HG03378 (cell line): ENCODE results near the gene RCBTB1.
A peak's percentile ranks its signal among the peaks of the same experiment; 100 is the strongest.

Source experiments
- ATAC-seq: cut with Tn5 transposase; IDR thresholded peaks from one replicate; pipeline ENCODE4 v1.9.1; 2021; ENCODE audit warnings: mild to moderate bottlenecking, moderate library complexity; ENCODE audit not compliant: unreplicated experiment

The RCBTB1 gene

DNA sequence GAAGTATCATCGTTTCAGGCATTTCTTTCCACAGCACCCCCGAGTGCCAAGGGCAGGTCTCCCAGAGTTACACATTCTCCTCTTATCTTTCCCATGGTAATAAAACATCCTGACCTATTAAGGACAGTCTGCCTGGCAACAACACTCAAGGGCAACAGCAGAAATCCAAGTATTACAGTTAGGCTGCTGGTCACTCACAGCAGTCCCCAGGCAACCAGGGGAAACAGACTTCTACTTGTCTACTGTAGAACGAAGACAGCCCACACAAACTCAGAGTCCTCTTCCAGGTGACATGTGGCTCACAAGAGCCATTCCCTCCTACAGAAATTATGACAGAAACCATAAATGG is 24.3 kb downstream of the RCBTB1 start:
- no peak for ATAC-seq

DNA sequence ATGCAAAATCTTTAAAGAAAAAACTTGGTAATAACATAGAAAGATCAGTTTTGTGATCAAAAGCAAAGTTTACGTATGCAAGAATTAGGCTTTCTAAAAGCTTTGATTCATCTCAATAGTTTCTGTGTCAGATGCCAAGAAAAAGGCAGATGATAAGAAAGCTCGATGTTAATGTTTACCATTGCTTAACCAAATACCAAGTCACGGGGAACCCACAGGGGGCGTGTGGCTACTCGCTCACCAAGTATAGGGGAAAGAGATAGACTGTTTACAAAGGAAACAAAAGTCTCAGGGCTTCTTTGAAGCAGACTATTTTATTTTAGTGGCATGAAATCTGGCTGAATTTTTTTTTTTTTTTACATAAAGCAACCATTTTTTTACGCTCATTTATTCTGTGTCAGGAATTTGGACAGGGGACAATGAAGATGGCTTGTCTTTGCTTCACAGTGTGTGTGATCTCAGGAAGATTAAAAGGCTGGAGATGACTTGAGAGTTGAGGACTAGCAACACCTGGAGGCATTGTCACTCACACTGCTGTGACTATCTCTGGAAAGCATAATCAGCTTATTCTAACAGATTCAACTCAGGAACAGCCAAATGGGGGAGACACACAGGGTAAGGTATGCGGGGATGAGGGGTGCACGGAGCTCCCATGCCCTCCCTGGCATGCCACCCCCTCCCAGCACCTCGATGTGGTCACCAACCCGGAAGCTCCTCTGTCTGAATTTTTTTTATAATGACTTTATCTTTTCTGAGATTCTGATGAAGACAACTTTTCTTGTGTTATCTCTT is 24.9 kb downstream of the RCBTB1 start:
- ATAC-seq, result no peak

DNA sequence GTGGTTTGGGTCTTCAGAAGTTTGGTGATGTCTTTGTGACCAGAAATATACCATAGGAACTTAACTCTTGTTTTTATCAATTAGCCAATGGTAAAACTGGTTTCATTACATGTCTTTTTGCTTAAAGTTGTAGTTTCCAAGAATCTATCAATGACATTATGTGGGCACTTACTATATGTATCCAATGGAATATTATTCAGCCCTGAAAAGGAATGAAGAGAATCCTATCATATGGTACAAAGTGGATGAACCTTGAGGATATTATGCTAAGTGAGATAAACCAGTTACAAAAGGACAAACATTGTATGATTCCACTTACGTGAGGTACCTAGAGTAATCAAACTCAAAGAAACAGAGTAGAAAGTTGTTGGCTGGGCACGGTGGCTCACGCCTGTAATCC is 26.4 kb downstream of the RCBTB1 start:
- no peak for ATAC-seq

DNA sequence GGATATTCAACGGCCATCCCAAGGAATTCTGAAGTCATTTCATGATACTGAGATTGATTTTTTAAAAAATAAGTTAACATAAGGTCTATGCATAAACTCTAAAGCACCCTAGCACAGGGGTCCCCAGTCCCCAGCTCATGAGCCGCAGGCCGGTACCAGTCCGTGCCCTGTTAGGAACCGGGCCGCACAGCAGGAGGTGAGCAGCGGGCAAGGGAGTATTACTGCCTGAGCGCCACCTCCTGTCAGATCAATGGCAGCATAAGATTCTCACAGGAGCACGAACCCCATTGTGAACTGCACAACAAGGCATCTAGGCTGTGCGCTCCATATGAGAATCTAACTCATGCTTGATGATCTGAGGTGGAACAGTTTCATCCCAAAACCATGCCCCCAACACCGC is 31.0 kb downstream of the RCBTB1 start:
- no peak for ATAC-seq

DNA sequence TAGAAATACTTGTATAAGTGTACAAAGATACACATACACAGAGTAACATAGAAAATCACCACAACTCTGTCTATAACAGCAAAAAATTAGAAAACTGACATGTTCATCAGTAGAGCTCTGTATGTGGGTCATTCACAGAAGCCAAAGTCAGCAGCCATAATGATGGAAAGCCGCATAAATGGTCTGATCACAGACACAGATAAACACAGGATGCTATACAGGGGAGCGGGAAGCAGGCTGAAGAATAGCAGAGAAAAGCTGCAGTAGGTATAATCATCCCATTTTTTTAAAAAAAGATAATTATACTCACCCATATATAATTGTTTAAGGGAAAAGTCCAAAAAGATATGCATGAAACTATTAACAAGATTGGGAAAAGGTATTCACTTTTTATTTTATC is 31.5 kb downstream of the RCBTB1 start:
- ATAC-seq, result no peak

DNA sequence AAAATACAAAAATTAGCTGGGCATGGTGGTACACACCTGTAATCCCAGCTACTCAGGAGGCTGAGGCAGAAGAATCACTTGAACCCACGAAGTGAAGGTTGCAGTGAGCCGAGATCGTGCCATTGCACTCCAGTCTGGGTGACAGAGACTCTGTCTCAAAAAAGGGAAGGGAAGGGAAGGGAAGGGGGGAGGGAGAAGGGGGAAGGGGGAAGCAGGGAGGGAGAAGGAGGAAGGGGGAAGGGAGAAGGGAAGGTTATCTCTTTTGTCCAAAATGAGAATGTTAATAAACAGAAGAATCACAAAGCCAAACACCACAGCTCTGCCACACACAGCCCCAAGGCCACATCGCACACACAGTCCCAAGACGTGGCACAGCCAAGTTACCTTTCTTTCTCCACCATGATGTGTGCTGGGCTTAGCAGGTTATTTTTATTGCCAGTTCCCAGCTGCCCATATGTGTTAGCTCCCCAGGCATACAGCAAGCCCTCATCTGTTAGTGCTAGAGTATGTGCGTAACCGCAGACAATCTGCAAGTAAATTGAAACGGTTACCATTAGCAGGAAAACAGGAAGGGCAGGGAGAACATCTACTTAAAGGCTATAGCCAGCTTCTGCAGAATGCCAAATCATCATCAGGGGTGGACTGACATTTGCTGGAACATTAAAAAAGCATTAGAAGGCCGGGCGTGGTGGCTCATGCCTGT is 34.3 kb downstream of the RCBTB1 start:
- no peak for ATAC-seq

DNA sequence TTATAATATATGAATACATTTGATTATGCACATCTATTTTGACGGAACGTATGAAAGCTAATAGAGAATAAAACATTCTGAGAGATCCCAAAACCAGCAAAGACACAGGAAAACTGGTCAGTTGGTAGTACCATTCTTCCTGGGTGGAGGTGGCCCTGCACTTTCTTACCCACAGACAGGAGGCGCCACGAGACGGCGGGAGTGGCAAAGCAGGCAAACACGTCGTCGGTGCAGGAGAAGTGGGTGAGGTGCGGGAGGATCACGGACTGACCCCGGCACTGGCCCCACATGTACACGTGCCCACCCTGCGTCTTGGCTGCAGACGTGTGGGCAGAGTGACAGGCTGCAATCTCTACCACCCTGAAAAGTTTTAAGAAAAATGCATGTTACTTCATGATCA is 36.1 kb downstream of the RCBTB1 start:
- ATAC-seq, result no peak

DNA sequence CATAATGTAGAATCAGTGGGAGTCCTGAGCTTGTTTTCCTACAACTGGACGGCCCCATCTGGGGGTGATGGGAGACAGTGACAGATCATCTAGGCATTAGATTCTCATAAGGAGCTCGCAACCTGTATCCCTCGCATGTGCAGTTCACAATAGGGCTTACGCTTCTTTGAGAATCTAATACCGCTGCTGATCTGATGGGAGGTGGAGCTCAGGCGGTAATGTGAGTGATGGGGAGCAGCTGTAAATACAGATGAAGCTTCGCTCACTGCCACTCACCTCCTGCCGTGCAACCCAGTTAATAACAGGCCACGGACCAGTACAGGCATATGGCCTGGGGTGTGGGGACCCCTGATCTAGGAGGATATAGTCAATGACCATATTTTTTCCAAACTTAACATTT is 38.8 kb downstream of the RCBTB1 start:
- no peak for ATAC-seq

DNA sequence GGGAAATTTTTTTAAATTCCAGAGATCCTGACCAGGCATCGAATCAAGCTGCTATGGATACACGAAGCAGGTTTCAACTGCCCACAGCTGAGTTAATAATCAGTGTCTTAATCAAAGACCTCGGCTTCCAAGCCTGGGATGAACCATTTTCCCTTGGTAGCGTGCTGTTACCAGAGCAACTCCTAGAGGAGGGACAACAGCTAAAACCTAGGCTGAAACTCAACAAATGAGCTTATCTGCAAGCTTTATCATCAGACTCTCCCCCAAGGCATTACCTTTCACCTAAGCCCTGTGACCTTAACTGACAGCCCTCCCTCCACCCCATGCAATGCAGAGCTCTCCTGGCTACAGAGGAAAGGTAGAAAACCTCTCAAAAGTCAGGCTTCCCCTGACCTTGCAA is 39.7 kb downstream of the RCBTB1 start:
- ATAC-seq, result no peak

DNA sequence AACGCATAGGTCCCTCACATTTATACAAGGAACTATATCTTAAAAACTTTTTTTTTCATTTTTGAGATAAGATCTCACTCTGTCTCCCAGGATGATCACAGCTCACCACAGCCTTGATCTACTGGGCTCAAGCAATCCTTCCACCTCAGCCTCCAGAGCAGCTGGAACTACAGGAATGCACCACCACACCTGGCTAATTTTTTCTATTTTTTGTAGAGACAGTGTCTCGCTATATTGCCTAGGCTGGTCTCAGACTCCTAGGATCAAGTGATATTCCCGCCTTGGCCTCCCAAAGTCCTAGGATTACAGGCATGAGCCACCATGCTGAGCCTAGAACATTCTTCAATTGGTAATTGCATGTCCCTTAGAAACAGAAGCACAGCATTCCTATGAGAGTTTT is 41.7 kb downstream of the RCBTB1 start:
- ATAC-seq, result no peak

DNA sequence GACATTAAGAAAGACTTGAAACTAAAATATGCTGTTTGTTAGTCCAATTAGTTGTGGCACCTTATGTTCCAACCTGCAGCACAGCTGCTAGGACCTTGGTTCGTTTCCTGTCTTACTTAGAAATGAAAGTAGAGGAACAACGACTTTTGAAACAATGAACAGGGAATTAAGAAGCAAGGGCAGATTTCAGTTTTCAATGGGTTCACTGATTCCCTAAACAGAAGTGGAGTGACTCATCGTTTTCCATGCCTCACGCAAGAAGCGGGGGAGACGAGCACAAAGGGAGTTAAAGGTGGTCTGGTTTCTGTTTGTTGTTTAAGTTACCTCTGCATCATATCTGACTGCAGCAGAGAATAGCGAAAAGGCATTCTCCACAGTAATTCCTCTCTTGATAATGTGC is 44.8 kb downstream of the RCBTB1 start:
- no peak for ATAC-seq

DNA sequence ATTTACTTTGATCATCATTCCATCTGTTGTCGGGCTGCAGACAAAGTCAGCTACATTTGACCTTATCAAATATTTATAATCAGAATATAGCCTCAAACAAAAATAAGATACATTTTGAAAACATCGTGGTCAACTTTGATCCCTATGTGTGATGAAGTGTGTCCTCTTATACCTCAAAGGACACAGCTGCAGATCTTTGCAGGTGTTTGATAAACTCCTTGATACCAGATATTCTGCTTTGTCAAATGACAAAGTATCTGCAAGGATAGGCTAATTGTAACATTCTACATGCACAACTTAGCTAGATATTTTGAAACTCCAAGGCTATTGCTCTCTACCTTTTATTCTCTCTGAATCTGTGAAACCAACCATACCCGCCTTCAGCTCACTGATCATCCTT is 45.6 kb downstream of the RCBTB1 start:
- no peak for ATAC-seq

DNA sequence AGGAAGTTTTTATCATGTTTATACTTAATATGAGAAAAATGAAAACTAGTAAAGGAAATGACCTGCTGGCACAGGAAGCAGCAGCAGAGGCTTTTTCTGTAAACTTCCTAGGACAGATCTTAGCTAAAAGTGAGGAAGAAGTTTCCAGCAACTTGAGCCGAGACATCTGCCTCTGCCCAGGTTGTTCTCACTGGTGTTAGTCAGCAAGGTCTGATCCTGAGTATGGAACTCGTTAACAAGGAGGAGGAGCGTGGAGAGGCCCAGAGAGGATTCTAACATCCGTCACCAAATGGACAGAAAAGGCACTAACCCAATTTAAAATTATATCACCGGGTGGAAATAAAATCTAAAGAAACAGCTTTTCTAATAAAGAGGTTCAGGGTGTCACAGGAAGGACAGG is 46.0 kb downstream of the RCBTB1 start:
- no peak for ATAC-seq

DNA sequence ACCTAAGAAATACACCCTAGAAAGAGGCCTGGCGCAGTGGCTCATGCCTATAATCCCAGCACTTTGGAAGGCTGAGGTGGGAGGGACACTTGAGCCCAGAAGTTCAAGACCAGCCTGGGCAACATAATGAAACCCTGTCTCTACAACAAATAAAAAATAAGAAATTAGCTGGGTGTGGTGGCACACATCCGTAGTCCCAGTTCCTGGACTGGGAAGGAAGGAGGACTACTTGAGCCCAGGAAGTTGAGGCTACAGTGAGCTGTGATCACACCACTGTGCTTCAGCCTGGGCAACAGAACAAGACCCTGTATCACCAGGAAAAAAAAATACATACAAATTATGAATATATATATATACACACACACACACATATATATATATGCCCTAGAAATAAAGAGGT is 47.0 kb downstream of the RCBTB1 start:
- ATAC-seq, result no peak

DNA sequence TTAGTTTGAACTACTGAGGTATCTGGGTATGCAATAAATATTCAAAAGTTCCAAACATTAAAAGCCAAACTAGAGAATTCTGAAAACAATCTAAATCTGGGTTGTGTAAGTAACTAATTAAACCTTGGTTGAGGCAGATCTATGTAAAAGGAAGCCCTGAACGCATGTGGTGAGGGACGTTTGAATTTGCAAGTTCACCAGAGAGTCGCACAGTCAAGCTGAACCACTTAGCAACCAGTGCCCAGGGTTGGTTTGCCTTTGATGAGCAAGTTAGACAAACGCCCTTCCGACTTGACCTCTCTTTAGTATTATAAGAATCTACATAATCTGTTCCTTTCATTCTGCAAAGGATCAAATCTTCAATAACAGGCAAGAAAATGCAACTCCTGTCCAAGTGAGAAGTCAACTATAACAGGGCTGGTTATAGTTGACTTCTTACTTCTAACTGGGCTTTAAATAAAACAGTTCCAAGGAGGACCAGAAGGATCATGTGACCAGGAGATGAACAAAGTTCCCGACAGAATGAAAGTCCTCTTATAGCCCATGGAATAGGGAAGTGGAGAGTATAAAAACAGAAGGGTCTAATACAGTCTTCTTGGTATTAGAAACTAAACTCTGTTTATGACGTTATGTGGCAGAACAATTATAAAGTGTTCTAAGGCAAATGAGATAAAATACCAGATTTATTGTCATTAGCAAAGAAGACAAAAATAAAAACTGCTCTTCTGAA is 49.0 kb downstream of the RCBTB1 start:
- no peak for ATAC-seq

DNA sequence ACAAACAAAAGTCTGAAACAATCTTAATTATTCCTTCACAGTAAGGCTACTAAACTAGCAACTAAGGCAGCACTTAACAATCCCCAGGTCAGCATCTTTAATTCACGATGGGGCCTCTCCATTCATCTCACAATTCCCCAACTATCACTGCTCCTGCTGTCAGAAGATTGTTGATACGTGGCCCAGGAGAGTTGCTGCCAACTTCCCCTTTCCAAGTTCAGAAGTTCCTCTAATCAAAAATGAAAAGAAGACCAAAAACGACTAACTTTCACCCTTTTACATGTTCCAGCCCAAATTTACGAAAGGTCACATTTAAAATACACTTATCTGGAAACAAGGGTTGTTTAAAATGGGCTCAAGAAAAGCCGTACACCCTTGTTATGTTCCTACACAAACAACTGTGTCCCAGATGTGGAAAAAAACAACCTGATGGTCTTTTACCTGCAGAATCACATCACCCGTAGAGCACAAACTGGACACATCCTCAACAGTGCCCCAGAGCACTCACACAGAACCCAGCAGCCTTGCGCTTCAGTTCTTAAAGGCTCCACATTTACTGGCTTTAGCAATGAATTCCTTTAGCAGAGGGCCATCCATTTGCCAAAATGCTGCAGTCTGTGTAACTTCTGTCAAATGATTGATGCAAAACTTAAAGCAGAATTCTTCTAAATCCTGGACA is 51.6 kb downstream of the RCBTB1 start:
- no peak for ATAC-seq

DNA sequence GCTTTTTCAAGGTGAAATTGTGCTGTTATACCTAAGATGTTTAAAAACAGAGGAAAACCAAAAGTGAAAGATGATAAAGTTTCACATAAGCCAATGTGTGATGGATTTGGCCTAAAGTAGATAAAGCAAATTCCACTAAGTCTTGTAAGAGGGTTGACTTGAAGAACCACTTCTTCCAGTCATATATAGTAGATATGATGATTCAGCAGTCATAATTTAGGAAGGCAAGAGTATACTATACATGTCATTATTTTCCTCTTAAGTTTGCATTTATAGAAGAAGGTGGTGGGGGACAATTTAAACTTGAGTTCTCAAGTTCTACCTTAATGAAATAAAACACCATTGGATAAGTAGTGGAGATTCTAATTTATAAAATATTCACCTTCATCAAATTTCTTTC is 52.3 kb downstream of the RCBTB1 start:
- ATAC-seq, result no peak

DNA sequence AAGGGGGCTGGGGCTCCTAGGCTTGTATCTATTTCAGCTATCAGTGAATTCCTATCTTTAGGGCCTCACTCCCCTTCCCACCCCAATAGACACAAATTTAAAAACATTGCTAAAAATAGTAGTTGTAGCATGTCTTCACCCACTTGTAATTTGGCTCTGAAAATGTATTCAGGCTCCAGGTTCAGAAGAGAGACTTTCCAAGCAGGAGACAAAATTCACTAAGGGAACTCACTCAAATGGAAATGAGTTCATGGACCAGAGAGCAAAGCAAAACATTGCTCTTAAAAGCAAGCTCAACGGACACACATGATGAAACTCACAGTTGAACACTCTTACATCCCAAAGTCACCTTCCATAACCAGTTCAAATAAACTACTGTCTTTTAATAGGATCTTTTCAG is 52.8 kb downstream of the RCBTB1 start:
- ATAC-seq, result no peak

DNA sequence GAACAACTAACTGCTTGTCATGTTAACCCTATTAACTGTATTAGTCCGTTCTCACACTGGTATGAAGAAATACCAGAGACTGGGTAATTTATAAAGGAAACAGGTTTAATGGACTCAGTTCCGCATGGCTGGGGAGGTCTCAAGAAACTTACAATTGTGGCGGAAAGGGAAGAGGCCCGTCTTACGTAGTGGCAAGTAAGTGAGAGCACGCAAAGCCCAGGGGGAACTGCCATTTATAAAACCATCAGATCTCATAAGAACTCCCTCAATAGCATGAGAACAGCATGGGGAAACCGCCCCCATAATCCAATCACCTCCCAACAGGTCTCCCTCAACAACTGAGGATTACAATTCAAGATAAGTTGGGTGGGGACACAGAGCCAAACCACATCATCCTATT is 54.9 kb downstream of the RCBTB1 start:
- ATAC-seq, result peak; percentile 61

DNA sequence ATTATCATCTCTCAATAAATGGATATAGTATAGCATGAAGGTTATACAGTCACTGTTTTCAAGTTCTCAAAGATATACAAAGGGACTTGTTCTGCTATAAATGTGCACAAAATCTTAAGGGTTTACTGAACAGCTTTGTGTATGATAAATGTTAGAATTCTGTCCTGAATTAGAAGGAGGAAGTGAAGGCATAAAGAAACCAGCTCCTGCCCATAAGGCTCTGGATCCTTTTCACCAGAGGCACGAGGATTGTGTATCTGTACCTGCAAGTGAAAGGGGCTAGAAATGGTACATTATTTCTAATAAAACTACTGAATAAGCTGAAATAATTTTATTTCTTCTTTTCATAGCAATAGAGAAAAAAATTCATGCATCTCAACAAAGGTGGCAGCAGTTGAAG is 57.2 kb downstream of the RCBTB1 start:
- no peak for ATAC-seq

DNA sequence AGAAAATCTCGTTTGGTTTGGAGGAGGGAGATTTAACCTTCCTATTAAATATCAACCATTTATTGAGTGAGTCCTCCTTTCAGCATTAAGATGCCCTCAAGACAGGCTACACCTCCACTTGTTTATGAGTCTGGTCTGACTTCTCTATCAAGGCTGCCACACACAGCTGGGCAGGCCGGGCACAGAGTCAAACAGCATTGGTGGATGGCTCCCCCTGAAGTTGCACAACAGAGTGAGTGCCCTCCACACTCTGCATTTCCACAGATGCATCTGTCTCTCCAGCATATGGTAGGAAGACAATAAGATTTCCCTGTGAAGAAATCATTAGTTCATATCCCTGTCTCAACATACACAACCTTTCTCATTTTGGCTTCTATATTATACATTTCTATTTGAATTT is 58.2 kb downstream of the RCBTB1 start:
- ATAC-seq, result no peak
